ENCODE data around the gene TLR6.

TLR6 gene

GRCh38 chr4:38867478-38868058 lies 11.0 kb upstream of the TLR6 start, which contains the start of gene FAM114A1:
Gene FAM114A1, plus strand, starts transcription at chr4:38867806. Its CDS starts 10,273 bp downstream, at chr4:38878079.
- DNase-seq, result no peak

- no peak for DNase-seq
Observed at GRCh38 chr4:38866973-38867477, 10.4 kb upstream of the TLR6 start.

GRCh38 chr4:38865445-38865844 lies 8.8 kb upstream of the TLR6 start:
- DNase-seq, result no peak

- DNase-seq, result no peak
Observed at GRCh38 chr4:38861791-38862190, 5.2 kb upstream of the TLR6 start.

- no peak for DNase-seq
Observed at GRCh38 chr4:38860788-38861424, 4.3 kb upstream of the TLR6 start.

- no peak for DNase-seq
Observed at GRCh38 chr4:38859501-38859900, 2.9 kb upstream of the TLR6 start.

- no peak for DNase-seq
Observed at GRCh38 chr4:38858097-38858420, 1.4 kb upstream of the TLR6 start.

GRCh38 chr4:38857354-38858096 lies 908 bp upstream of the TLR6 start:
- no peak for DNase-seq

GRCh38 chr4:38856046-38856445 lies 571 bp downstream of the TLR6 start:
- DNase-seq, result no peak

GRCh38 chr4:38855466-38855865 lies 1.2 kb downstream of the TLR6 start:
- no peak for DNase-seq

- no peak for DNase-seq
Observed at GRCh38 chr4:38846015-38846414, 10.6 kb downstream of the TLR6 start.

GRCh38 chr4:38842994-38843393 lies 13.6 kb downstream of the TLR6 start:
- no peak for DNase-seq

GRCh38 chr4:38837849-38838248 lies 18.8 kb downstream of the TLR6 start:
- no peak for DNase-seq

GRCh38 chr4:38837334-38837733 lies 19.3 kb downstream of the TLR6 start:
- no peak for DNase-seq

- DNase-seq, result no peak
Observed at GRCh38 chr4:38834570-38834969, 22.0 kb downstream of the TLR6 start.

- DNase-seq, result no peak
Observed at GRCh38 chr4:38832624-38833528, 23.7 kb downstream of the TLR6 start.

- DNase-seq, result no peak
Observed at GRCh38 chr4:38832206-38832605, 24.4 kb downstream of the TLR6 start.

- DNase-seq, result no peak
Observed at GRCh38 chr4:38831653-38832052, 25.0 kb downstream of the TLR6 start.

GRCh38 chr4:38829237-38829636 lies 27.4 kb downstream of the TLR6 start:
- no peak for DNase-seq

GRCh38 chr4:38823766-38824165 lies 32.9 kb downstream of the TLR6 start:
- DNase-seq, result no peak

GRCh38 chr4:38822748-38823303 lies 33.8 kb downstream of the TLR6 start:
- no peak for DNase-seq

- no peak for DNase-seq
Observed at GRCh38 chr4:38821739-38822138, 34.9 kb downstream of the TLR6 start.

Measured in NCI-H446 treated with DMSO at 0.1 percent for 48 hours (cell line).